SKM-1 (cell line): ENCODE measurements around the gene MYO16.
A peak's percentile ranks its signal among the peaks of the same experiment; 100 is the strongest.

Experiments used
- DNase-seq: peaks from one replicate; lab custom pipeline; 2025; ENCODE audit not compliant: unreplicated experiment; lab: John Stamatoyannopoulos, UW

Gene MYO16

GRCh38 chr13:108927615-108928014 lies 298.2 kb downstream of the MYO16 start:
- DNase-seq: no peak

- DNase-seq: no peak
Measured at GRCh38 chr13:108929532-108930206, 300.3 kb downstream of the MYO16 start.

GRCh38 chr13:108932196-108932595 lies 302.8 kb downstream of the MYO16 start:
- DNase-seq: peak; percentile 26

GRCh38 chr13:108933061-108933460 lies 303.6 kb downstream of the MYO16 start:
- DNase-seq: no peak

GRCh38 chr13:108938155-108938554 lies 308.7 kb downstream of the MYO16 start:
- DNase-seq: no peak

GRCh38 chr13:108940121-108940520 lies 310.7 kb downstream of the MYO16 start:
- DNase-seq: no peak

GRCh38 chr13:108943842-108944241 lies 314.4 kb downstream of the MYO16 start:
- no peak for DNase-seq

GRCh38 chr13:108944760-108945159 lies 315.3 kb downstream of the MYO16 start:
- DNase-seq: no peak

- DNase-seq: no peak
Measured at GRCh38 chr13:108947551-108948030, 318.2 kb downstream of the MYO16 start.

- DNase-seq: no peak
Measured at GRCh38 chr13:108948251-108948671, 318.9 kb downstream of the MYO16 start.

GRCh38 chr13:108950333-108951010 lies 321.1 kb downstream of the MYO16 start:
- DNase-seq: no peak

GRCh38 chr13:108955741-108956140 lies 326.3 kb downstream of the MYO16 start:
- no peak for DNase-seq

- no peak for DNase-seq
Measured at GRCh38 chr13:108957369-108958012, 328.1 kb downstream of the MYO16 start.

- DNase-seq: no peak
Measured at GRCh38 chr13:108958013-108958376, 328.6 kb downstream of the MYO16 start.

GRCh38 chr13:108959234-108959633 lies 329.8 kb downstream of the MYO16 start:
- no peak for DNase-seq

GRCh38 chr13:108960006-108960405 lies 330.6 kb downstream of the MYO16 start:
- no peak for DNase-seq

GRCh38 chr13:108961542-108962125 lies 332.2 kb downstream of the MYO16 start:
- peak; percentile 65 for DNase-seq

GRCh38 chr13:108962654-108963053 lies 333.2 kb downstream of the MYO16 start:
- no peak for DNase-seq

GRCh38 chr13:108963276-108963810 lies 333.9 kb downstream of the MYO16 start:
- no peak for DNase-seq

- DNase-seq: no peak
Measured at GRCh38 chr13:108963846-108964600, 334.6 kb downstream of the MYO16 start.

GRCh38 chr13:108964606-108965005 lies 335.2 kb downstream of the MYO16 start:
- DNase-seq: no peak
